HL-60 (cell line): ENCODE data around the gene SOX18.

Experiments
- DNase-seq, 2 experiments: peaks; one replicate each; pipeline ENCODE4 v3.0.0-alpha.2; 2010 to 2020; ENCODE audit warnings: low read depth in 1 of 2, low spot score in 1 of 2
- H3K27ac ChIP-seq: fragments of 250-450 bp; sonication (Bioruptor Pico); replicated peaks from 2 replicates; pipeline ENCODE4 v1.5.1; 2020; ENCODE audit warnings: mild to moderate bottlenecking, moderate library complexity
- H3K27me3 ChIP-seq: fragments of 250-450 bp; sonication (Bioruptor Pico); 2 replicates; pipeline ENCODE4 v1.5.1; 2021; ENCODE audit warnings: mild to moderate bottlenecking, moderate library complexity; ENCODE audit not compliant: insufficient read depth, poor library complexity, severe bottlenecking
- H3K4me3 ChIP-seq: replicated peaks from 2 replicates; pipeline ENCODE4 v1.5.1; 2011; ENCODE audit warnings: mild to moderate bottlenecking, control low read depth, low read length; ENCODE audit not compliant: insufficient read depth
- CTCF ChIP-seq: IDR thresholded peaks from one replicate; pipeline ENCODE4 v1.5.1; 2011; ENCODE audit warnings: low read length, control low read depth, inconsistent platforms; ENCODE audit not compliant: insufficient read depth
- GABPA ChIP-seq: IDR thresholded peaks from 2 replicates; pipeline ENCODE4 v1.6.1; 2012; ENCODE audit warnings: low read depth
- POLR2AphosphoS5 ChIP-seq: IDR thresholded peaks from 2 replicates; pipeline ENCODE4 v1.6.1; 2012; ENCODE audit warnings: low read depth
- REST ChIP-seq: IDR thresholded peaks from 2 replicates; pipeline ENCODE4 v1.6.1; 2012; ENCODE audit warnings: low read depth; ENCODE audit not compliant: insufficient replicate concordance
- SPI1 ChIP-seq: IDR thresholded peaks from 2 replicates; pipeline ENCODE4 v1.6.1; 2012; ENCODE audit warnings: low read depth, mild to moderate bottlenecking, borderline replicate concordance
- long read RNA-seq: library from polyadenylated mRNA; unstranded; transcript quantifications from one replicate; pipeline ENCODE4 v2.0.0, GENCODE V29; 2020

Gene SOX18
- long read RNA-seq, result 0 reads

- H3K27ac ChIP-seq, result no peak within 1 kb of the TSS
- no peak within 1 kb of the TSS for H3K4me3 ChIP-seq
- peaks cover 23% of the 10 kb centered on the region for H3K27me3 ChIP-seq
- peak in 1 of 2 experiments; percentile 50 for DNase-seq
- TF ChIP-seq SPI1, result no peak
- no peak for TF ChIP-seq POLR2AphosphoS5
- no peak for TF ChIP-seq CTCF
- TF ChIP-seq GABPA, result no peak
These were observed at the start of gene SOX18 for GRCh38 chr20:64049060-64049877. Gene SOX18 (minus strand): TSS chr20:64049639. CDS start chr20:64049516, 123 bp downstream.

- no peak overlapping the region for H3K27ac ChIP-seq
- H3K27me3 ChIP-seq, result peaks cover 6% of the 10 kb centered on the region
- no peak for DNase-seq
- H3K4me3 ChIP-seq, result no peak overlapping the region
- TF ChIP-seq POLR2AphosphoS5 (no peak), SPI1 (no peak), GABPA (no peak), CTCF (no peak), REST (no peak)
These were observed 49.1 kb upstream of the SOX18 start for GRCh38 chr20:64098471-64099013.

GRCh38 chr20:64096535-64096934 is 47.1 kb upstream of the SOX18 start:
- no peak for TF ChIP-seq POLR2AphosphoS5
- Histone ChIP-seq H3K4me3 (no peak overlapping the region), H3K27me3 (no peaks in the 10 kb centered on the region), H3K27ac (no peak overlapping the region)
- DNase-seq, result no peak

- TF ChIP-seq REST, result no peak
- no peak for TF ChIP-seq POLR2AphosphoS5
- no peak for TF ChIP-seq CTCF
- TF ChIP-seq SPI1, result no peak
- TF ChIP-seq GABPA, result no peak
These were observed 46.5 kb upstream of the SOX18 start for GRCh38 chr20:64095927-64096326.

More at GRCh38 chr20:64095927-64096326, 46.5 kb upstream of the SOX18 start:
- no peak for DNase-seq
- Histone ChIP-seq H3K27ac (no peak overlapping the region), H3K4me3 (no peak overlapping the region), H3K27me3 (no peaks in the 10 kb centered on the region)
